Keratinocyte (primary cell): ENCODE measurements around the gene TCERG1L.

Experiments
- EZH2 ChIP-seq: IDR thresholded peaks from one replicate; pipeline ENCODE4 v1.6.1; 2012; ENCODE audit warnings: inconsistent platforms, mild to moderate bottlenecking, low read length, moderate library complexity
- TF ChIP-seq, protein P1 (sequence below), 3 experiments: IDR thresholded peaks in 1 of 3; conservative IDR thresholded peaks in 1 of 3; optimal IDR thresholded peaks in 1 of 3; 2 replicates in 2 of 3; 3 replicates in 1 of 3; pipeline versions ENCODE3 to v1.5.1; 2011; ENCODE audit warnings: low read length in 3 of 3, mild to moderate bottlenecking in 3 of 3, moderate library complexity in 2 of 3, control low read depth in 1 of 3, inconsistent platforms in 1 of 3; ENCODE audit not compliant: insufficient read depth in 2 of 3; ENCODE audit errors: extremely low read depth in 1 of 3

DNA sequence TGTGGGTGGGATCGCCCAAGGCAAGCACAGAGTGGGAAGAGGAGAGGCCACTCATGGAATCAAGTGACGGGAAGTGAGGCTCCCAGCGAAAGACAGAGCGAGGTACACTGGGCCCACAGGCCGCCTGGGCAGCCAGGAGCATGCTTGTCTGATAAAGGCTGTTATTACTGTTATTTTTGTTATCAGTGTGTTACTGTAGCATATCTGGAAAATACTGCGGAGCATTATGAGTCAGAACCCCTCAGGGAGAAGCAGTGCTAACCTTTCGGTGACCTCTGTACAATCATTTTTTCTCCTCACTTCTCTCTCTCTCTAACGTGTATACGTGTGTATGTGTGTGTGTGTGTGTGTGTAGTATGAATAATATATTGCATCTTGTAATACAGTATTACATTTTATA, 3.8 kb upstream of the TCERG1L start:
- TF ChIP-seq, protein P1, sequence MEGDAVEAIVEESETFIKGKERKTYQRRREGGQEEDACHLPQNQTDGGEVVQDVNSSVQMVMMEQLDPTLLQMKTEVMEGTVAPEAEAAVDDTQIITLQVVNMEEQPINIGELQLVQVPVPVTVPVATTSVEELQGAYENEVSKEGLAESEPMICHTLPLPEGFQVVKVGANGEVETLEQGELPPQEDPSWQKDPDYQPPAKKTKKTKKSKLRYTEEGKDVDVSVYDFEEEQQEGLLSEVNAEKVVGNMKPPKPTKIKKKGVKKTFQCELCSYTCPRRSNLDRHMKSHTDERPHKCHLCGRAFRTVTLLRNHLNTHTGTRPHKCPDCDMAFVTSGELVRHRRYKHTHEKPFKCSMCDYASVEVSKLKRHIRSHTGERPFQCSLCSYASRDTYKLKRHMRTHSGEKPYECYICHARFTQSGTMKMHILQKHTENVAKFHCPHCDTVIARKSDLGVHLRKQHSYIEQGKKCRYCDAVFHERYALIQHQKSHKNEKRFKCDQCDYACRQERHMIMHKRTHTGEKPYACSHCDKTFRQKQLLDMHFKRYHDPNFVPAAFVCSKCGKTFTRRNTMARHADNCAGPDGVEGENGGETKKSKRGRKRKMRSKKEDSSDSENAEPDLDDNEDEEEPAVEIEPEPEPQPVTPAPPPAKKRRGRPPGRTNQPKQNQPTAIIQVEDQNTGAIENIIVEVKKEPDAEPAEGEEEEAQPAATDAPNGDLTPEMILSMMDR (optimal IDR thresholded peaks at IDR 0.05 in 1 of 3, IDR thresholded peaks at IDR 0.05 in 1 of 3, conservative IDR thresholded peaks at IDR 0.05 in 1 of 3; ENCODE audit: extremely low read depth in 1 of 3, insufficient read depth in 2 of 3, low read length in 3 of 3): no peak
- TF ChIP-seq EZH2: no peak
